A172 (cell line): ENCODE results near the gene PKIB. TPM values are rescaled to one million over a fixed set of nuclear protein-coding genes. Genes with fewer than 3 reads are reported as not detected.
A peak's percentile ranks its signal among the peaks of the same experiment; 100 is the strongest.

Experiments
- DNase-seq: peaks from one replicate; pipeline ENCODE4 v3.0.0-alpha.2; 2015; ENCODE audit warnings: low spot score
- total RNA-seq: library from RNA; depleted of rRNA; stranded (reverse); fragments of >200 nt; shearing (Covaris generic); gene quantifications from 2 replicates; pipeline ENCODE4 v1.2.3, GENCODE V29; 2014

The PKIB gene
- total RNA-seq, 1 experiment from 2014 or later = 2.0 TPM

- DNase-seq = no peak
These were observed 59.2 kb downstream of the PKIB start for GRCh38 chr6:122669418-122669817.

GRCh38 chr6:122669868-122670267 is 59.7 kb downstream of the PKIB start:
- DNase-seq = no peak

- DNase-seq = no peak
These were observed 61.0 kb downstream of the PKIB start for GRCh38 chr6:122671251-122671650.

GRCh38 chr6:122673343-122673961 is 63.2 kb downstream of the PKIB start:
- no peak for DNase-seq

GRCh38 chr6:122676146-122676545 is 65.9 kb downstream of the PKIB start:
- no peak for DNase-seq

- no peak for DNase-seq
These were observed 66.5 kb downstream of the PKIB start for GRCh38 chr6:122676688-122677087.

GRCh38 chr6:122677406-122677805 is 67.2 kb downstream of the PKIB start:
- DNase-seq = no peak

- DNase-seq = no peak
These were observed 68.6 kb downstream of the PKIB start for GRCh38 chr6:122678841-122679240.

GRCh38 chr6:122681705-122682104 is 71.5 kb downstream of the PKIB start:
- no peak for DNase-seq

- DNase-seq = no peak
These were observed 73.9 kb downstream of the PKIB start for GRCh38 chr6:122683989-122684651.

- DNase-seq = peak; percentile 40
These were observed 82.0 kb downstream of the PKIB start for GRCh38 chr6:122692175-122692598.

GRCh38 chr6:122692807-122693580 is 82.8 kb downstream of the PKIB start:
- no peak for DNase-seq

- no peak for DNase-seq
These were observed 83.9 kb downstream of the PKIB start for GRCh38 chr6:122694075-122694474.

GRCh38 chr6:122694602-122695001 is 84.4 kb downstream of the PKIB start:
- DNase-seq = no peak

GRCh38 chr6:122695188-122695587 is 85.0 kb downstream of the PKIB start:
- DNase-seq = no peak

- peak; percentile 81 for DNase-seq
These were observed 85.9 kb downstream of the PKIB start for GRCh38 chr6:122696079-122696478.

GRCh38 chr6:122696853-122697252 is 86.6 kb downstream of the PKIB start:
- DNase-seq = peak; percentile 46

GRCh38 chr6:122697458-122697857 is 87.3 kb downstream of the PKIB start:
- no peak for DNase-seq

- no peak for DNase-seq
These were observed 91.5 kb downstream of the PKIB start for GRCh38 chr6:122701666-122702065.

- DNase-seq = no peak
These were observed 92.6 kb downstream of the PKIB start for GRCh38 chr6:122702841-122703240.

- DNase-seq = no peak
These were observed 93.9 kb downstream of the PKIB start for GRCh38 chr6:122704066-122704465.

- no peak for DNase-seq
These were observed 99.8 kb downstream of the PKIB start for GRCh38 chr6:122709922-122710512.
